Measurements from ENCODE around the gene TTC39C.

The TTC39C gene

GRCh38 chr18:23992089-23992940, 22.2 kb upstream of the TTC39C start:
- in situ Hi-C loops (cut with MboI; ENCODE audit: low sequenced_read_pairs, unreplicated experiment): no loop called here
- DNase-seq (ENCODE audit: low spot score): no peak
- no peak for TF ChIP-seq CTCF (IDR thresholded peaks at IDR 0.05; ENCODE audit: borderline replicate concordance, control extremely low read depth, extremely low read depth, insufficient read depth, missing control alignments)

GRCh38 chr18:23992941-23993280, 21.6 kb upstream of the TTC39C start:
- in situ Hi-C loops (cut with MboI; ENCODE audit: low sequenced_read_pairs, unreplicated experiment): no loop called here
- DNase-seq (ENCODE audit: low spot score): no peak
- TF ChIP-seq CTCF (IDR thresholded peaks at IDR 0.05; ENCODE audit: borderline replicate concordance, control extremely low read depth, extremely low read depth, insufficient read depth, missing control alignments): no peak

- no peak for TF ChIP-seq CTCF (IDR thresholded peaks at IDR 0.05; ENCODE audit: borderline replicate concordance, control extremely low read depth, extremely low read depth, insufficient read depth, missing control alignments)
Measured at GRCh38 chr18:23994361-23994902, 20.1 kb upstream of the TTC39C start.

GRCh38 chr18:23995180-23995579, 19.4 kb upstream of the TTC39C start:
- no peak for DNase-seq (ENCODE audit: low spot score)
- in situ Hi-C loops (cut with MboI; ENCODE audit: low sequenced_read_pairs, unreplicated experiment): no loop called here
- no peak for TF ChIP-seq CTCF (IDR thresholded peaks at IDR 0.05; ENCODE audit: borderline replicate concordance, control extremely low read depth, extremely low read depth, insufficient read depth, missing control alignments)

More at GRCh38 chr18:23994361-23994902, 20.1 kb upstream of the TTC39C start:
- in situ Hi-C loops (cut with MboI; ENCODE audit: low sequenced_read_pairs, unreplicated experiment): no loop called here
- DNase-seq (ENCODE audit: low spot score): no peak

GRCh38 chr18:23998018-23998417, 16.5 kb upstream of the TTC39C start:
- no peak for TF ChIP-seq CTCF (IDR thresholded peaks at IDR 0.05; ENCODE audit: borderline replicate concordance, control extremely low read depth, extremely low read depth, insufficient read depth, missing control alignments)
- in situ Hi-C loops (cut with MboI; ENCODE audit: low sequenced_read_pairs, unreplicated experiment): no loop called here
- no peak for DNase-seq (ENCODE audit: low spot score)

- in situ Hi-C loops (cut with MboI; ENCODE audit: low sequenced_read_pairs, unreplicated experiment): no loop called here
- DNase-seq (ENCODE audit: low spot score): no peak
- TF ChIP-seq CTCF (IDR thresholded peaks at IDR 0.05; ENCODE audit: borderline replicate concordance, control extremely low read depth, extremely low read depth, insufficient read depth, missing control alignments): no peak
Measured at GRCh38 chr18:23998820-23999219, 15.7 kb upstream of the TTC39C start.
